ENCODE measurements around the gene HRC. TPM values are rescaled to one million over a fixed set of nuclear protein-coding genes. Genes with fewer than 3 reads are reported as not detected.

Gene HRC
- total RNA-seq, 4 donors from 2014 or later = 0.83 to 11.1 (median 4.1) TPM

DNA sequence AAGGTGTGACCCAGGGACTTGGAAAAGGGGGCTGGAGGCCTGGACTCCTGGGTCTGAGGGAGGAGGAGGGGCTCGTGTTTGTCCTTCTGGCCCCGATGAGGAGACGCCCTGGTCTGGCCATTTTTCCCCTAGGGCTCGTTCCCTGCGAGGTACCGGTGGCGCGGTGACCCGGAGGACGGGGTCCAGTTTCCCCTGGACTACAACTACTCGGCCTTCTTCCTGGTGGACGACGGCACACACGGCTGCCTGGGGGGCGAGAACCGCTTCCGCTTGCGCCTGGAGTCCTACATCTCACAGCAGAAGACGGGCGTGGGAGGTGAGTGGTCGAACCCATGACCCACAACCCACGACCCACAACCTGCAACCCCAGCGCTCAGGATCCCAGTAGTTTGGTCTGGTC lies 13.2 kb upstream of the HRC start:
- DNase-seq (ENCODE audit: extremely low spot score) = no peak
- Histone ChIP-seq H3K4me3 (no peak overlapping the region), H3K4me1 (peaks cover 15 to 26% (median 24%) of the 10 kb centered on the region in 4 donors), H3K27me3 (no peaks in the 10 kb centered on the region), H3K36me3 (peaks cover 28 to 58% (median 58%) of the 10 kb centered on the region in 4 donors), H3K9me3 (no peaks in the 10 kb centered on the region), H3K27ac (replicated peaks in 1 of 4) (no peak overlapping the region)
- 81% methylated on average over 10 of the region's 23 CpGs for WGBS
- intact Hi-C loops (cut with DNase I) = no loop called here
- TF ChIP-seq POLR2A (IDR thresholded peaks at IDR 0.05; ENCODE audit: low read depth) (no peak), CTCF (IDR thresholded peaks at IDR 0.05) (no peak), POLR2AphosphoS5 (IDR thresholded peaks at IDR 0.05) (no peak), EP300 (IDR thresholded peaks at IDR 0.05) (no peak)

GRCh38 chr19:49167857-49168409 lies 12.7 kb upstream of the HRC start:
- peaks cover 27 to 53% (median 53%) of the 10 kb centered on the region in 4 donors for H3K36me3 ChIP-seq
- no peak overlapping the region for H3K27ac ChIP-seq (replicated peaks in 1 of 4)
- H3K4me1 ChIP-seq = peaks cover 15 to 28% (median 24%) of the 10 kb centered on the region in 4 donors
- intact Hi-C loops (cut with DNase I) = no loop called here
- no peaks in the 10 kb centered on the region for H3K27me3 ChIP-seq
- no peak overlapping the region for H3K4me3 ChIP-seq
- no peak for DNase-seq (ENCODE audit: extremely low spot score)
- TF ChIP-seq CTCF (IDR thresholded peaks at IDR 0.05) (no peak), EP300 (IDR thresholded peaks at IDR 0.05) (no peak), POLR2A (IDR thresholded peaks at IDR 0.05; ENCODE audit: low read depth) (no peak), POLR2AphosphoS5 (IDR thresholded peaks at IDR 0.05) (no peak)
- no peaks in the 10 kb centered on the region for H3K9me3 ChIP-seq
- WGBS = 78% methylated on average over 25 of the region's 25 CpGs

DNA sequence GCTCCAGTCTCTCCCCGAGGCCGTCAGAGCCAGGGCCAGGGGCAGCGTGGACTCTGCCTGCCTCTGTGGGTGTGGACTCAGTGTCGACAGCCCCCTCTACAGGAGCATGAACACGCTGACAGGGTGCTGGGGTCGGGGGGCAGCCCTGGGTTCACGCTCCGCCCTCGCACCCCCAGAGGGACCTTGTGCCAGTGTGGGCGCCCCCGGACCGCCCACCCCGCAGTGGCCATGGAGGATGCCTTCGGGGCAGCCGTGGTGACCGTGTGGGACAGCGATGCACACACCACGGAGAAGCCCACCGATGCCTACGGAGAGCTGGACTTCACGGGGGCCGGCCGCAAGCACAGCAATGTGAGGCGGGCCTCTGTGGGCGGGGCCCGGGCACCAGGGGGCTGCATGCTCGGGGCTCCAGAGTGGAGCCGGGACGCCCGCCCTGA lies 10.7 kb upstream of the HRC start:
- intact Hi-C loops (cut with DNase I) = no loop called here
- Histone ChIP-seq H3K4me1 (peaks cover 15 to 29% (median 24%) of the 10 kb centered on the region in 4 donors), H3K27ac (replicated peaks in 1 of 4) (peak overlapping the region; percentile 80 to 87 (median 84)), H3K9me3 (no peaks in the 10 kb centered on the region), H3K27me3 (no peaks in the 10 kb centered on the region), H3K36me3 (peaks cover 8 to 45% (median 39%) of the 10 kb centered on the region in 4 donors), H3K4me3 (peak overlapping the region; percentile 13 to 25 (median 18))
- TF ChIP-seq CTCF (IDR thresholded peaks at IDR 0.05) = no peak
- TF ChIP-seq POLR2A (IDR thresholded peaks at IDR 0.05; ENCODE audit: low read depth) = no peak
- TF ChIP-seq POLR2AphosphoS5 (IDR thresholded peaks at IDR 0.05) = no peak
- TF ChIP-seq EP300 (IDR thresholded peaks at IDR 0.05) = no peak
- WGBS = 65% methylated on average over 9 of the region's 30 CpGs
- DNase-seq (ENCODE audit: extremely low spot score) = no peak

DNA sequence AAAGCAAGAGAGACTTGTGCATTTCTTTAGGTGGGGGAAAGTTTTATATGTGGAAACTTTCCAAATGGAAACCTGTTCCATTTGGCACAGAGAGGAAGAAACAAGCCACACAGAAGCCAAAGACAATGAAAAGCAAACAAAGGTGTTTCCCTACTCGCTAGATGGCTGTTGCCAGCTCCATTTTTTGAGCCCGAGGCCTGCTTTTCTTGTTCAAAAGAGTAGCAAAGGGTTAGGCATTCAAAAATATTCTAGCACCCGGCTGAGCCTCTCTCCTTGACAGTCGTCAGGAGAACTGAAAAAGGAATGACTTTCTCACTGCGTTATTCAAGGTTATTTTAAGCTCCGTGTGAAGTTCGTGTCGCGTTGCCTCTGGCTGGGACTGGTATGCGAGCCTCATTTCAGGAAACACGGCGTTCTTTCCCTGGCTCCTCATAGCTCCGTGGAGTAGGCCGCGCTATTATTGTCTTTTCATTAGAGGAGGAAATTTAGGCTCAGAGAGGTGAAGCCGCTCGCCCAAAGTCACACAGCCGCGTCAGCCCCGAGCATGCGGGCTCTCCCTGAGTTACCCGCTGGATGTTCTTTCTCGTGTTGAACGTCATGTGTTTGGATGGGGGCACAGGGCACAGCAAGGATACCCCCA lies 10.0 kb upstream of the HRC start:
- intact Hi-C loops (cut with DNase I) = no loop called here
- Histone ChIP-seq H3K4me3 (peak overlapping the region; percentile 13 to 25 (median 18)), H3K9me3 (no peaks in the 10 kb centered on the region), H3K4me1 (peaks cover 15 to 36% (median 27%) of the 10 kb centered on the region in 4 donors), H3K27ac (replicated peaks in 1 of 4) (peak overlapping the region; percentile 80 to 87 (median 84)), H3K27me3 (no peaks in the 10 kb centered on the region), H3K36me3 (peaks cover 2 to 38% (median 33%) of the 10 kb centered on the region in 4 donors)
- DNase-seq (ENCODE audit: extremely low spot score) = no peak
- WGBS = 45% methylated on average over 24 of the region's 24 CpGs
- no peak for TF ChIP-seq EP300 (IDR thresholded peaks at IDR 0.05)
- TF ChIP-seq POLR2AphosphoS5 (IDR thresholded peaks at IDR 0.05) = peak; percentile 66 to 76

DNA sequence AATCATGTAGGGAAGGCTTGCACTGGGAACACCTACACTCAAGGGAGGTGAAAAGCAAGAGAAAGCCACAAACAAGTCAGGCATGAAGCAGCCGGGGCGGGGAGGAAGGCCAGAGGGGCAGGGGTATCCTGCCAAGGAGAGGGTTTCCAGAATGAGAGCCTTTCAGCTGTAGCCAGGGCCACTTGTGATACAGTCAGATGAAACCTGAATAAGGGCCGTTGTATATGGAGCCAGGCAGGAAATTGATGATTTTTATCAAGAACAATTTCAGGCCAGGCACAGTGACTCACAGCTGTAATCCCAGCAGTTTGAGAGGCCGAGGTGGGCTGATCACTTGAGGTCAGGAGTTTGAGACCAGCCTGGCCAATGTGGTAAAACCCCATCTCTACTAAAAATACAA lies 6.8 kb upstream of the HRC start:
- TF ChIP-seq CTCF (IDR thresholded peaks at IDR 0.05) (no peak), EP300 (IDR thresholded peaks at IDR 0.05) (no peak)
- DNase-seq (ENCODE audit: extremely low spot score) = no peak
- no peak overlapping the region for H3K4me3 ChIP-seq
- no peaks in the 10 kb centered on the region for H3K27me3 ChIP-seq
- H3K36me3 ChIP-seq = peaks cover 0 to 12% (median 6%) of the 10 kb centered on the region in 4 donors
- H3K27ac ChIP-seq (replicated peaks in 1 of 4) = no peak overlapping the region
- 64% methylated on average over 4 of the region's 4 CpGs for WGBS
- H3K4me1 ChIP-seq = peaks cover 33 to 67% (median 53%) of the 10 kb centered on the region in 4 donors
- intact Hi-C loops (cut with DNase I) = no loop called here
- no peaks in the 10 kb centered on the region for H3K9me3 ChIP-seq
